ENCODE results near the gene KLHL2.
"Not testable (repeated sequence)": the region's sequence is repeated elsewhere in the genome, so short reads cannot be mapped to it uniquely, and the experiment has no call there.

Gene KLHL2

GRCh38 chr4:165331823-165332222 is 124.5 kb downstream of the KLHL2 start:
- no peak for DNase-seq

- DNase-seq, result no peak
These were observed 125.1 kb downstream of the KLHL2 start for GRCh38 chr4:165332502-165332901.

GRCh38 chr4:165335163-165335703 is 127.9 kb downstream of the KLHL2 start:
- no peak for DNase-seq

- DNase-seq, result no peak
These were observed 129.4 kb downstream of the KLHL2 start for GRCh38 chr4:165336743-165337142.

GRCh38 chr4:165342340-165342739 is 135.0 kb downstream of the KLHL2 start:
- DNase-seq, result not testable (repeated sequence)

GRCh38 chr4:165343353-165344191 is 136.2 kb downstream of the KLHL2 start:
- no peak for DNase-seq

- DNase-seq, result no peak
These were observed 138.5 kb downstream of the KLHL2 start for GRCh38 chr4:165345666-165346417.

- DNase-seq, result no peak
These were observed 140.5 kb downstream of the KLHL2 start for GRCh38 chr4:165347647-165348569.

GRCh38 chr4:165351359-165352130 is 144.2 kb downstream of the KLHL2 start:
- DNase-seq, result no peak

GRCh38 chr4:165355900-165356300 is 148.5 kb downstream of the KLHL2 start:
- DNase-seq, result no peak

GRCh38 chr4:165359506-165359905 is 152.1 kb downstream of the KLHL2 start:
- DNase-seq, result no peak

GRCh38 chr4:165360041-165360695 is 152.8 kb downstream of the KLHL2 start:
- no peak for DNase-seq

GRCh38 chr4:165360985-165361670 is 153.8 kb downstream of the KLHL2 start:
- no peak for DNase-seq

GRCh38 chr4:165361810-165362209 is 154.4 kb downstream of the KLHL2 start:
- no peak for DNase-seq

GRCh38 chr4:165364452-165365080 is 157.2 kb downstream of the KLHL2 start:
- no peak for DNase-seq

- no peak for DNase-seq
These were observed 159.7 kb downstream of the KLHL2 start for GRCh38 chr4:165367040-165367439.

GRCh38 chr4:165368114-165368513 is 160.8 kb downstream of the KLHL2 start:
- no peak for DNase-seq

GRCh38 chr4:165368567-165368966 is 161.2 kb downstream of the KLHL2 start:
- DNase-seq, result no peak

GRCh38 chr4:165369522-165369921 is 162.2 kb downstream of the KLHL2 start:
- no peak for DNase-seq

- DNase-seq, result no peak
These were observed 163.2 kb downstream of the KLHL2 start for GRCh38 chr4:165370530-165370929.

Measured in RPMI8226 (cell line).